Stimulated activated naive CD8-positive, alpha-beta T cell treated with anti-CD3 and anti-CD28 coated beads, Interleukin-15, amount 100 ng/mL, for 72 hours (primary cell): ENCODE data around the gene PEMT.

ENCODE experiments used
- ATAC-seq: fragments of 150-1000 bp; cut with Tn5 transposase; 2 replicates; pipeline ENCODE4 v1.10.0; 2021; ENCODE audit warnings: mild to moderate bottlenecking, moderate library complexity
- DNase-seq, 2 donors: peaks; one replicate each; pipeline ENCODE4 v3.0.0; 2021 to 2022
- H3K27ac Mint-ChIP-seq, 2 donors: one replicate each; pipeline ENCODE4 v1.8.0; 2022; ENCODE audit warnings: mild to moderate bottlenecking in 2 of 2, mixed read lengths in 2 of 2, moderate library complexity in 2 of 2
- H3K27me3 Mint-ChIP-seq: one replicate; pipeline ENCODE4 v1.8.0; 2022; ENCODE audit warnings: mixed read lengths
- H3K4me1 Mint-ChIP-seq: one replicate; pipeline ENCODE4 v1.8.0; 2022; ENCODE audit warnings: mild to moderate bottlenecking, mixed read lengths
- H3K4me3 Mint-ChIP-seq, 2 donors: one replicate each; pipeline ENCODE4 v1.8.0; 2022; ENCODE audit warnings: mild to moderate bottlenecking in 2 of 2, mixed read lengths in 2 of 2, moderate library complexity in 1 of 2
- H3K9me3 Mint-ChIP-seq, 2 donors: one replicate each; pipeline ENCODE4 v1.8.0; 2022; ENCODE audit warnings: mixed read lengths in 2 of 2

The PEMT gene

DNA sequence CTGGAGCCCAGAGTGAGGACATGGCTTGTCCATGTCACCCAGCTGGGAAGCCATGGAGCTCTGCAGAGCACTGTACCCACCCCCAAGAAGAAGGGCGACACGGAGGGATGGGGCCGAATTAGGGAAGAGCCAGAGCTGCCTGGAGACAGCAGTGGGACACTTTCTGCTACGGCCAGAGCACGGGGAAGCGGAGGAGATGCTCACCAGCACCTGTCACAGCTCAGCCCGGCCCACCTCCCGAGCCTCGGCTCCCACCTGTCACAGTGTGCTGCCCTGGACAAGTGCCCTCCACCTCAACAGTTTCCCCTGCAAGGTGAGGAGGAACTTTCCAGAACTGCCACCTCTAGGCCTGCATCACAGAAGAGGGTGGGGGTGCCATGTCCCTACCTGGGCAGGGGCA is 36.4 kb downstream of the PEMT start:
- peak overlapping the region in 1 of 2 donors; percentile 68 for H3K27ac Mint-ChIP-seq
- ATAC-seq (no peak), DNase-seq (no peak)
- H3K4me1 Mint-ChIP-seq: no peaks in the 10 kb centered on the region
- no peak overlapping the region for H3K4me3 Mint-ChIP-seq
- no peaks in the 10 kb centered on the region for H3K9me3 Mint-ChIP-seq
- no peaks in the 10 kb centered on the region for H3K27me3 Mint-ChIP-seq

DNA sequence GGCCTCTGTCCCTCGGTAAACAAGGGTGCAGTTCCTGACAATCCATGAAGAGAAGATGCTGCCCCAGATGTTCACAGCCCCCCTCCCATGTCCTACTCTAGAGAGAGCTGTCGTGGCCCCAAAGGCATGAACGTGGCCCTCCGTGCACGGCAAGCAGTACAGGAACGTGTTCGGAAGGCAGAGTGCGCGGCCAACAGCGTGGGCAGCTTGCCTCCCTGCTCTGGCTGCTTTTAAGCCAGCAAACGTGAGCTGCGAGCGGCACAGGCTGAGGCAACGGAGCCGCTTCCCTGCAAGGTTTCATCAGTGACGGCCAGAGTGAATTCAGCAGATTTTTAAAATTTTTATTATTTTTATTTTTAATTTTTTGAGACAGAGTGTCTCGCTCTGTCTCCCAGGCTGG is 37.2 kb downstream of the PEMT start:
- H3K4me1 Mint-ChIP-seq: no peaks in the 10 kb centered on the region
- no peaks in the 10 kb centered on the region for H3K27me3 Mint-ChIP-seq
- DNase-seq (no peak), ATAC-seq (no peak)
- H3K27ac Mint-ChIP-seq: no peak overlapping the region
- H3K4me3 Mint-ChIP-seq: no peak overlapping the region
- no peaks in the 10 kb centered on the region for H3K9me3 Mint-ChIP-seq

DNA sequence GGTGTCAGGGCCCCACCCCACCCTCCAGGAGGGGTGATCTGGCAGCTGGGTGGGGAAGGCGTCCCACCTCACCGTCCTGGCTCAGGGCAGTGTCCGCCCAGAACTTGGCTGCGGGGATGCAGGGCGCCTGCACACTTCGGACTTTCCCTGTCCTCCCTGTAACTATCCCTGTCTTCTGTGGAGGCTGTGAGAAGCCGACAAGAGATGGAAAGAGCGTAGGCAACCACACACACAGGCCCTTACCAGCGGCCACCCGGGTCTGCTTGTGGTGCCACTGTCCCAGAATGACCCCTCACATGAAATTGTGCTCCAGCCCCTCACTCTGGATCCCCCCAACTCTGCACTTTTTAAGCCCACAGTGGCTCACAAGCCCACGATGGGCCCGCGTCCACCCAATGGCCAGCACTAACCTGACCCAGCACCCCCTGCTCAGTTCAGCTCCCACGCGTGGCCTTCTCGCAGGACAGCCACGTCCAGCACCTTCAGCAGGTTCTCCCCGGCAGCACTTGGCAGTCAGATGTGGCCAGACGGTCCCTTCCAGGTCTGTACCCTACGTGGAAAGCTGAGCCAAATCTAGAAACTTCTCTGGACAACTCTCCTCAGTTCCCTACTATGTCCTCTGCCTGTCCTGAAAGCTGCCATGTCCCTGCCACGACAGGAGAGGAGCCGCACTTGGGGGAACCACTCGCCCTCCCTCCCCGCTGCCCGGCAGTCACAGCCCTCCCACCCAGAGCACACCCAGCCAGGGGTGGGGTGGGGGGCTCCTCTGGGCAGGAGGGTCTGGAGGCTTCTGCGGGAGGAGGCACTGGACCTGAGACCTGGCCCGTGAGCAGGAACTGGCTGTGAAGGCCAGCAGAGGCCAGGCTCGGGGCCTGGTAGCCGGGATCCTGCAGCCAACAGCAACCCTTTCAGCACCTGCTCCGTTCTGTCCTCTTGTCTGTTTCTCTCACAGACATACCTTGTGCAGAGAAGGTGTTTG is 38.0 kb downstream of the PEMT start:
- DNase-seq (no peak), ATAC-seq (no peak)
- no peak overlapping the region for H3K4me3 Mint-ChIP-seq
- H3K27ac Mint-ChIP-seq: peak overlapping the region in 1 of 2 donors; percentile 61
- no peaks in the 10 kb centered on the region for H3K4me1 Mint-ChIP-seq
- no peaks in the 10 kb centered on the region for H3K27me3 Mint-ChIP-seq
- H3K9me3 Mint-ChIP-seq: no peaks in the 10 kb centered on the region

DNA sequence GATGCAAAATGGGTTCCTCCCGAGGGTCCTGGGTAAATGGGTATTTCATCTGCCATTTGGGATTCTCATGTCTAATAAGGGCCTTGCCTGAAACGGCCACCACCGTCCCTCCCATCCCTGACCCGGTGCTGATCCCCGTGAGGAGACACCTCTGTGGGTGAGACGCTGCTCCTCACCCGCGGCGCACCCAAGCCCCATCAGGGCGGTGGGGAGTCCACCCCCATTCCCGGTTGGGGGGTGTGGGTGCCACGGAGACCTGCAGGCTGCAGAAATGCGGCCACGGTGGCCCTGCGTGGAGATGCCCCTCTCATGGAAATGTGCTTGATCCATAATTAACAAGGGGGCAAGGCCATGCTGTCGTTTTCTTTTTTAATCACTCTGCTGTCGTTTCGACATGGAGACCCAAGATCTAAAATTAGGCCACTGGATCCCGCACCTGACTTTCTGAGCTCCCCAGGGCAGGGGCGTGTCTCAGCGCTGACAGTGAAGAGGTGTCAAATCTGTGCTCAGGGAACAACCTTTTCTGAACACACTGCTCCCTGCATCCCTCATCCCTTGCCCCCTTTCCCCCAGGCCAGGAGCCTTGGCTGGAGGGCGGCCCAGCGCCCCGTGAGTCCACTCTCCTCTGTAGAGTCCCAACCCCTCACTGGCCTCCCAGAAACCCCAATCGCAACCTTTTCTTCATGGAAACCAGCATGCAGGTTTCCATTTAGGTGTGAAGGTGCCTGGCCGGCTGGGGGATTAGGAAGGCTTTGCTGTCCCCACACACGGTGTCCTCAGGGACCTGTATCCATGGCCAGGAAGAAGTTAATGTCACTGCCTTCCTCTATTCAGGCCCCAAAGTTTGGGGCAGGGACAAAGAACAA is 38.9 kb downstream of the PEMT start:
- DNase-seq (no peak), ATAC-seq (no peak)
- no peak overlapping the region for H3K27ac Mint-ChIP-seq
- H3K9me3 Mint-ChIP-seq: no peaks in the 10 kb centered on the region
- no peaks in the 10 kb centered on the region for H3K4me1 Mint-ChIP-seq
- H3K4me3 Mint-ChIP-seq: no peak overlapping the region
- H3K27me3 Mint-ChIP-seq: no peaks in the 10 kb centered on the region

GRCh38 chr17:17551361-17551760 is 40.1 kb downstream of the PEMT start:
- DNase-seq: no peak
- Mint-ChIP-seq H3K27me3 (no peaks in the 10 kb centered on the region), H3K27ac (peak overlapping the region in 1 of 2 donors; percentile 74), H3K4me1 (no peaks in the 10 kb centered on the region), H3K9me3 (no peaks in the 10 kb centered on the region), H3K4me3 (no peak overlapping the region)
- no peak for ATAC-seq

DNA sequence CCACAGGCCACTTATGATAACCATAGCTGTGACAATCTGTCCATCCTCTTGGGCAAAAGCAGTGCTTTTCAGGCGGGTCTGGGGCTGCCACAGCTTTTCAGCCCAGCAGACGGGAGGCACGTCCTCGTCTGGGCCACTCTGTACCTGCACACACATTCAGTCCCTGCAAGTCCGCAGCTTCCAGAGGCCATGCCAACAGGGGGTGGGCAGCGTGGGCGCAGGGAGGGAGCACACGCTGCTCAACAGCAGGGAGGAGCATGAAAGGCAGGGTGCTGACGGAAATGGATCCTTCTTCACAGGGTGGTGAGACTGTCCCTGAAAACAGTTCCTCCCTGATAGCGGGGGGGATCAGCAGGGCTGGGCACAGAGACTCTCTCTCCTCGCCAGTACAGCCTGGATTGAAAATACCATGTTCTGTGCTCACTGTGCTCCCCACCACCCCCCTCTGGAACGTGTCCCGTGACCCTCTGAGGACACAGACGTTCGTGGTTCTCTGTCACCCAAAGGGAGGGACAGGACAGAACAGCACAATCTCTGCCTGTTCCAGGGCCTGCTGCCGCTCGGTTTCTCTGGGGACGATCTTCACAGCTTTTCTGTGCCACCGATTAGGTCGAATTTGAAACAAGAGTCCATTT is 41.7 kb downstream of the PEMT start:
- Mint-ChIP-seq H3K4me1 (no peaks in the 10 kb centered on the region), H3K27ac (no peak overlapping the region), H3K4me3 (no peak overlapping the region), H3K9me3 (no peaks in the 10 kb centered on the region), H3K27me3 (no peaks in the 10 kb centered on the region)
- DNase-seq (no peak), ATAC-seq (no peak)

- Mint-ChIP-seq H3K4me1 (no peaks in the 10 kb centered on the region), H3K4me3 (no peak overlapping the region), H3K9me3 (no peaks in the 10 kb centered on the region), H3K27me3 (no peaks in the 10 kb centered on the region), H3K27ac (no peak overlapping the region)
- ATAC-seq: no peak
- no peak for DNase-seq
Observed at GRCh38 chr17:17548044-17548443, 43.5 kb downstream of the PEMT start.

DNA sequence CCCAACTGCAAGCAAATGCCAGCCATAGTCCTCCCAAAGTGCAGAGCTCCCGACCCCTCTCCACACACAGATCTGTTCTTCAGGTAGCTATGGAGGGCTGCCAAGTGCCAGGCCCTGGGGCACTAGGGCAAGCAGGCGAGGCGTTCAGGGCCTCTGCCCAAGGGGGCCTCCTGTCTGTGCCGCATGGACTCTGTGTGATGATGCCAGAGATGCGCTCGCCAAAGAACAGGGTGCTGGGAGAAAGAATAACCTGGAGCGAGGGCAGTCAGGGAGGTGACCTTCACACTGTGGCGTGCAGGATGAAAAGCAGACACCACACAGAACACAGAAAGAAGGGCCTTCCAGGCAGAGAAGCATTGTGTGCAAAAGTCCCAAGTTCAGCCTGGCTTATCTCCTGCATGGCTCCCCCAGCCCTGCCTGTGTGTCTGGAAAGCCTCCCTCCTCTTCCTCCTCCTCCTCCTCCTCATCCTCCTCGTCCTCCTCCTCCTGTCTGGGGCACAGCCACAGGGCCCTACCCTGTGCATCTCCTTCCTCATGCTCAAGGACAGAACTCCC is 44.2 kb downstream of the PEMT start:
- ATAC-seq (no peak), DNase-seq (no peak)
- H3K27ac Mint-ChIP-seq: no peak overlapping the region

GRCh38 chr17:17546399-17547185 is 44.9 kb downstream of the PEMT start:
- Mint-ChIP-seq H3K9me3 (no peaks in the 10 kb centered on the region), H3K27ac (no peak overlapping the region), H3K4me3 (no peak overlapping the region), H3K4me1 (no peaks in the 10 kb centered on the region), H3K27me3 (no peaks in the 10 kb centered on the region)
- ATAC-seq: no peak
- no peak for DNase-seq

More for the DNA sequence above, 44.2 kb downstream of the PEMT start:
- H3K4me3 Mint-ChIP-seq: no peak overlapping the region
- H3K9me3 Mint-ChIP-seq: no peaks in the 10 kb centered on the region
- no peaks in the 10 kb centered on the region for H3K4me1 Mint-ChIP-seq
- no peaks in the 10 kb centered on the region for H3K27me3 Mint-ChIP-seq

DNA sequence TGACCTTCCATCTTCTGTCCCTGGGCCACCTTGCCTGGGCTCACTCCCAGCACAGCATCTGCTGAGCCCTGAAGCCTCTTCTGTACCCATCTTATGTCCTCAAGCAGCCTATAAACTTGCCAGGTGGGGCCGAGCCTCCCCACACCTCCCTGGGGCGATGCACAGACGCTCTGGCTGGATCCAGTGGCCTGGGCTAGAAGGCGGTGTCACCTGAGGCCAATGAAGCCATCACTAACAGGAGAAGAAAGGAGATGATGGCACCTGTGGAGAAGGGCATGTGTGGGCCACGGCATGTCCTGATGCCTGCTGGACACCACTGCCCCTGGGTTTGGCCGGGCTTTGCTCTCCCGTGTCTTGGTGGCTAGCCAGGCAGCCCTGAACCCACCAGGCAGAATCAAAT is 45.5 kb downstream of the PEMT start:
- H3K4me3 Mint-ChIP-seq: no peak overlapping the region
- H3K27me3 Mint-ChIP-seq: no peaks in the 10 kb centered on the region
- no peaks in the 10 kb centered on the region for H3K9me3 Mint-ChIP-seq
- DNase-seq (no peak), ATAC-seq (no peak)
- no peak overlapping the region for H3K27ac Mint-ChIP-seq
- no peaks in the 10 kb centered on the region for H3K4me1 Mint-ChIP-seq

DNA sequence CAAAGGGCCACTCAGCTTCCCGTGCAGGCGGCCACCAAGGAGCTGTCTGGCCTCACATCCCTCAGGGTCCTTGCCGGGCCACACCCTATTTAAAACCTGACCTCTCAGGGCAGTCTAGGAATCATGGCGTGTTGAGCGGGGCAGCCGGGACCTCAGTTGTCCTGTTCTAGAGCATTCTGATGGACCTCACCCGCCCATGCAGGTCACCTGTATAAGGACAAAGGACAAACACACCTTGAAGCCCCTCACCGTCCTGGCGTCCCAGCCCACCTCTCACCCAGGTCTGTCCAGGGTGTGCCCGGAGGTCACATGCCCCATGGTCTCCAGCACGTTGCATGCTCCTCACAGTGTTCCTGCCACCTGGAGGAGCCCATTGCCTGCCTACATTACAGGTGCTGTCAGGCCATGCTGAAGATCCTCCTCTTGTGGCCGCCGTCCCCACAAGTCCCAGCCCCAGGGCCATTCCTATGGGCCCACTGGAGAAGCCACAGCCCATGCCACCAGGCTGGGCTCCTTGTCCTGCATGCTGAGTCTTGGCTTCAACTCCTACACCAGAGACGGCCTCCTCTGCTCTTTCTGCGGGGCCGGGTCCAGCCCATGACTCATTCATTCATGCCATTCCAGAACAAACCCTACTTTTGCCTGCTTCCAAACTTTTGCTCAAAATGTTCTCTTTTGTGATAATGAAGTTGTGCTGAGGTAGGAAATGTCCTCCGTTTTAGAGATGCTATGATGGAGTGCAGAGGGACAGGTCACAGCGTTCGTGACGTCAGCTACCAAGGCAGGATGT is 46.3 kb downstream of the PEMT start:
- Mint-ChIP-seq H3K4me1 (no peaks in the 10 kb centered on the region), H3K4me3 (no peak overlapping the region), H3K27me3 (no peaks in the 10 kb centered on the region), H3K27ac (peak overlapping the region in 1 of 2 donors; percentile 43), H3K9me3 (no peaks in the 10 kb centered on the region)
- no peak for ATAC-seq
- DNase-seq: no peak

DNA sequence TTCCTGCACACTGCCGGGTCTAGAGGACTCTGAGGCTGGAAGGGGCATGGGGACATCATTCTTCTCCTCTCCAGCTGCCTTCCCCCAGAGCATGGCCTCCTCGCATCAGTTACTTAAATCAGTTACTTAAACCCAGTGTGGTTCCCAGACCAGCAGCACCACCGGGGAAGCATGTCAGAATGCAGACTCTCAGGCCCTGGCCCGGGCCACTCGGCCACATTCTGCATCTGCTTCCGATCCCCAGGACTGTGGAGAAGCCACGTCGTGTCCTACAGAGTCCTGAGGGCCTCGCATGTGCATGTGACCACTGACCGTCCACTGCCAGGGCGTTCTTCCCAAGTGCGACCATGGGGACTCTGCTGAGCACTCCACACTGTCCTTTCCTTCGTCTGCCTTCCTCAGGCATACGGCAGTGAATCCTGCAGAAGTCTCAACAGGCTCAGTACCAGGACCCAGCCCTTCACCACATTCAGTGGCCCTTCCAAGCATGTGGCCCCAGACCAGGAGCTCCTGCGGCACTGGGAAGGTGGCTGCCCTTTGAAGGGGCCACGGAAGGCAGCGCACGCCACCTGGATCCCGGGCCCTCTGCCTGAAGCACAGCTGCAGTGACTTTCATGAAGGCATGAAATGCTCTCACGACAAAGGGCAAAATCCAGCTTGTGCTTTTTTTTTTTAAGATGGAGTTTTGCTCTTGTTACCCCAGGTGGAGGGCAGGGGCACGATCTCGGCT is 48.4 kb downstream of the PEMT start:
- Mint-ChIP-seq H3K27me3 (no peaks in the 10 kb centered on the region), H3K4me3 (no peak overlapping the region), H3K27ac (no peak overlapping the region), H3K9me3 (no peaks in the 10 kb centered on the region), H3K4me1 (no peaks in the 10 kb centered on the region)
- DNase-seq (no peak), ATAC-seq (no peak)

DNA sequence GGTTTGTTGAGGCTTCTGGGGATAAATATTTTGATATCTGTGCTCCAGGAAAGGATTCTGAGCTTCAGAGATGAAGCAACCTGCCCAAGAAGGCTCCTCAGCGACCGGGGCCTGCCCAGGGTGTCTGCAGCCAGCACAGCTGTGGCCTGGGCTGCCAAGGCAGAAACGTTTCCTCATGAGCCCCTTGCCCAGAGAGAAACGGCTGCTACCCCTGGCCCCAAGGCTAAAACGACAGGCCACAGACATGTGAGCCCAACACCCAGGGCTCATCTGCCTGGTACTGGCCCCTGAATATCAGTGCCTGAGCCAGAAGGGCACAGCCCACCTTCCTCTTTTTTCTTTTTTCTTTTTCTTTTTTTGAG is 49.9 kb downstream of the PEMT start:
- DNase-seq (no peak), ATAC-seq (no peak)
- Mint-ChIP-seq H3K4me3 (no peak overlapping the region), H3K9me3 (no peaks in the 10 kb centered on the region), H3K27ac (peak overlapping the region in 1 of 2 donors; percentile 85), H3K4me1 (no peaks in the 10 kb centered on the region), H3K27me3 (no peaks in the 10 kb centered on the region)
